ENCODE results near the gene FITM1. TPM values are rescaled to one million over a fixed set of nuclear protein-coding genes. Genes with fewer than 3 reads are reported as not detected.
A peak's percentile ranks its signal among the peaks of the same experiment; 100 is the strongest.

FITM1 gene
- total RNA-seq, 1 donor from 2014 or later, result 0.59 TPM

DNA sequence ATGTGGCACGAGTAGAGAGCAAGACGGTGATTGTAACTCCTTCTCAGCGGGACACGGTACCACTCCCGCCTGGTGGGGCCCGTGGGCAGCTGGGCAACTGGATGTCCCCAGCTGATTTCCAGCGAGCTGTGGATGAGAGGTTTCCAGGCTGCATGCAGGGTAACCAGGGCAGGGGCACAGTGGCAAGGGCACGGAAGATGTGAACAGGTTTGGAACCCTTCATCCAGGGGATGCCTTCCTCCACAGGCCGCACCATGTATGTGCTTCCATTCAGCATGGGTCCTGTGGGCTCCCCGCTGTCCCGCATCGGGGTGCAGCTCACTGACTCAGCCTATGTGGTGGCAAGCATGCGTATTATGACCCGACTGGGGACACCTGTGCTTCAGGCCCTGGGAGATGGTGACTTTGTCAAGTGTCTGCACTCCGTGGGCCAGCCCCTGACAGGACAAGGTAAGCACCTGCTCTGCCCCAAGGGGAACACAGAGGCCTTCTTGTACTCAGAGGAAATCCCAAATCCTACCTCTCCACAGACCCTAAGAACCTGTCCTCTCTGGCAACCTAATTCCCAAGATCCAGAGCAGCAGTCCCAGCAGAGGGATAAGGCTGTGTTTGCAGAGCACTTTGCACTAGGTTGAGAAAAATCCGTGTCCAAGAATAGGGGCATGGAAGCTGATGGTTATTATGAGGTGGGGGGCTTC is 32.1 kb upstream of the FITM1 start:
- H3K27ac Mint-ChIP-seq (ENCODE audit: unreplicated experiment), result no peak overlapping the region

GRCh38 chr14:24098927-24099813 is 31.3 kb upstream of the FITM1 start:
- Mint-ChIP-seq H3K4me1 (ENCODE audit: unreplicated experiment) (peaks cover 10% of the 10 kb centered on the region), H3K9me3 (ENCODE audit: unreplicated experiment) (no peaks in the 10 kb centered on the region), H3K27me3 (ENCODE audit: unreplicated experiment) (peaks cover 11% of the 10 kb centered on the region), H3K4me3 (ENCODE audit: unreplicated experiment) (peak overlapping the region; percentile 49), H3K36me3 (ENCODE audit: low read depth, unreplicated experiment) (peaks cover 22% of the 10 kb centered on the region), H3K27ac (ENCODE audit: unreplicated experiment) (no peak overlapping the region)
- no peak for TF ChIP-seq CTCF (IDR thresholded peaks at IDR 0.05; ENCODE audit: unreplicated experiment)
- DNase-seq (ENCODE audit: low spot score), result no peak

More for the DNA sequence above, 32.1 kb upstream of the FITM1 start:
- no peak for TF ChIP-seq CTCF (IDR thresholded peaks at IDR 0.05; ENCODE audit: unreplicated experiment)
- DNase-seq (ENCODE audit: low spot score), result no peak
- Mint-ChIP-seq H3K36me3 (ENCODE audit: low read depth, unreplicated experiment) (peaks cover 14% of the 10 kb centered on the region), H3K27me3 (ENCODE audit: unreplicated experiment) (peaks cover 9% of the 10 kb centered on the region), H3K9me3 (ENCODE audit: unreplicated experiment) (no peaks in the 10 kb centered on the region), H3K4me1 (ENCODE audit: unreplicated experiment) (peaks cover 12% of the 10 kb centered on the region), H3K4me3 (ENCODE audit: unreplicated experiment) (no peak overlapping the region)

- TF ChIP-seq CTCF (IDR thresholded peaks at IDR 0.05; ENCODE audit: unreplicated experiment), result no peak
- Mint-ChIP-seq H3K27me3 (ENCODE audit: unreplicated experiment) (peaks cover 11% of the 10 kb centered on the region), H3K9me3 (ENCODE audit: unreplicated experiment) (no peaks in the 10 kb centered on the region), H3K27ac (ENCODE audit: unreplicated experiment) (no peak overlapping the region), H3K36me3 (ENCODE audit: low read depth, unreplicated experiment) (peaks cover 30% of the 10 kb centered on the region), H3K4me1 (ENCODE audit: unreplicated experiment) (peaks cover 5% of the 10 kb centered on the region), H3K4me3 (ENCODE audit: unreplicated experiment) (no peak overlapping the region)
- DNase-seq (ENCODE audit: low spot score), result no peak
Observed at GRCh38 chr14:24100197-24100981, 30.1 kb upstream of the FITM1 start.

DNA sequence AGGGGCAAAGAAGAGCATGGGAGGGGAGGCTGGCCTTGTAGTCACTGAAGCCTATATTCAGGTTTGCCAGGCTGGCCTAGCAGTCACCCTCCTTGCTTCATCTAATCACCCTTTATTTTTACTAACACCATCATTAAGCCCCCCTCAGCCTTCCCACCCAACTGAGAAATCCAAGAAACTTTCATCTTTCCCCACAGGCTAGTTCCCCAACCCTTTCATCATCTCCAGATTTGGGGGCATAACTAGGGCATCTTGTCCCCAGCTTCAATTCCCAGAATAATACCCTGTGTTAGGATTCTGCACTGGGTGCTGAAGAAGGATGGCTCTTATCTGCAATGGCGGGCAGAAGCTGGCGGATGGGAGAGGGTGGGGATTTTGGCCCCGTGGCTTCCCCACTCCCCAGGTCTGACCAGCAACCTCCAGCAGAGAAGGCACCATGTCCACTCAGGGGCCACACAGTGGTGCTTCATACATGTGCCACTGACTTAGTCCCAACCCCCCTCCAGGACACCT is 29.4 kb upstream of the FITM1 start:
- Mint-ChIP-seq H3K9me3 (ENCODE audit: unreplicated experiment) (no peaks in the 10 kb centered on the region), H3K4me1 (ENCODE audit: unreplicated experiment) (peaks cover 3% of the 10 kb centered on the region), H3K36me3 (ENCODE audit: low read depth, unreplicated experiment) (peaks cover 32% of the 10 kb centered on the region), H3K27ac (ENCODE audit: unreplicated experiment) (no peak overlapping the region), H3K4me3 (ENCODE audit: unreplicated experiment) (no peak overlapping the region), H3K27me3 (ENCODE audit: unreplicated experiment) (peaks cover 8% of the 10 kb centered on the region)
- TF ChIP-seq CTCF (IDR thresholded peaks at IDR 0.05; ENCODE audit: unreplicated experiment), result no peak
- no peak for DNase-seq (ENCODE audit: low spot score)

All from endothelial cell (in vitro differentiated cells).